ENCODE measurements around the gene SYCP2.

GRCh38 chr20:59821201-59821600, 112.2 kb downstream of the SYCP2 start:
- TF ChIP-seq CTCF (IDR thresholded peaks at IDR 0.05) (no peak), EZH2 (IDR thresholded peaks at IDR 0.05) (no peak), EZH2phosphoT487 (IDR thresholded peaks at IDR 0.05) (no peak)

Measured in neural progenitor cell (in vitro differentiated cells).